Choroid plexus epithelial cell (primary cell): ENCODE measurements around the gene CBFB.

Experiments used
- DNase-seq: peaks from one replicate; pipeline ENCODE4 v3.0.0-alpha.2; 2010; ENCODE audit warnings: low read depth
- H3K4me3 ChIP-seq: 2 replicates; pipeline ENCODE4 v1.5.1; 2011; ENCODE audit warnings: low read depth, mild to moderate bottlenecking, control low read depth, low read length, moderate library complexity
- TF ChIP-seq, protein P1 (sequence below): conservative IDR thresholded peaks from 2 replicates; pipeline ENCODE4 v1.5.1; 2011; ENCODE audit warnings: low read depth, mild to moderate bottlenecking, control low read depth, inconsistent platforms, low read length, moderate library complexity

Gene CBFB

DNA sequence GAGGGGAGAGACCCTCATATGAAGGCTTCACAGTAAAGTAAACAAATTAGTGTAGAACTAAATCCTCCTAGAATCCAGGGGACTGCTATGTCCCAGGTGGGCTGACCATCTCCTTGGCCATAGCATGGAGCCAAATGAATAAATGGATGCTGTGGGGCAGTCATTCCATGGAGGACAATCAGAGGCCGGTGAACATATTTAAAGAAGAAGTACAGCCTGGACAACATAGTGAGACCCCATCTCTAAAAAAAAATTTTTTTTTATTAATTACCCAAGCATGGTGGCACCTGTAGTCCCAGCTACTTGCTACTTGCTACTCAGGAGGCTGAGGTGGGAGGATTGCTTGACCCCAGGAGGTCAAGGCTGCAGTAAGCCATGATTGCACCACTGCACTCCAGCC, 5.3 kb upstream of the CBFB start:
- TF ChIP-seq, protein P1, sequence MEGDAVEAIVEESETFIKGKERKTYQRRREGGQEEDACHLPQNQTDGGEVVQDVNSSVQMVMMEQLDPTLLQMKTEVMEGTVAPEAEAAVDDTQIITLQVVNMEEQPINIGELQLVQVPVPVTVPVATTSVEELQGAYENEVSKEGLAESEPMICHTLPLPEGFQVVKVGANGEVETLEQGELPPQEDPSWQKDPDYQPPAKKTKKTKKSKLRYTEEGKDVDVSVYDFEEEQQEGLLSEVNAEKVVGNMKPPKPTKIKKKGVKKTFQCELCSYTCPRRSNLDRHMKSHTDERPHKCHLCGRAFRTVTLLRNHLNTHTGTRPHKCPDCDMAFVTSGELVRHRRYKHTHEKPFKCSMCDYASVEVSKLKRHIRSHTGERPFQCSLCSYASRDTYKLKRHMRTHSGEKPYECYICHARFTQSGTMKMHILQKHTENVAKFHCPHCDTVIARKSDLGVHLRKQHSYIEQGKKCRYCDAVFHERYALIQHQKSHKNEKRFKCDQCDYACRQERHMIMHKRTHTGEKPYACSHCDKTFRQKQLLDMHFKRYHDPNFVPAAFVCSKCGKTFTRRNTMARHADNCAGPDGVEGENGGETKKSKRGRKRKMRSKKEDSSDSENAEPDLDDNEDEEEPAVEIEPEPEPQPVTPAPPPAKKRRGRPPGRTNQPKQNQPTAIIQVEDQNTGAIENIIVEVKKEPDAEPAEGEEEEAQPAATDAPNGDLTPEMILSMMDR: no peak
- DNase-seq: no peak
- H3K4me3 ChIP-seq: no peak overlapping the region

DNA sequence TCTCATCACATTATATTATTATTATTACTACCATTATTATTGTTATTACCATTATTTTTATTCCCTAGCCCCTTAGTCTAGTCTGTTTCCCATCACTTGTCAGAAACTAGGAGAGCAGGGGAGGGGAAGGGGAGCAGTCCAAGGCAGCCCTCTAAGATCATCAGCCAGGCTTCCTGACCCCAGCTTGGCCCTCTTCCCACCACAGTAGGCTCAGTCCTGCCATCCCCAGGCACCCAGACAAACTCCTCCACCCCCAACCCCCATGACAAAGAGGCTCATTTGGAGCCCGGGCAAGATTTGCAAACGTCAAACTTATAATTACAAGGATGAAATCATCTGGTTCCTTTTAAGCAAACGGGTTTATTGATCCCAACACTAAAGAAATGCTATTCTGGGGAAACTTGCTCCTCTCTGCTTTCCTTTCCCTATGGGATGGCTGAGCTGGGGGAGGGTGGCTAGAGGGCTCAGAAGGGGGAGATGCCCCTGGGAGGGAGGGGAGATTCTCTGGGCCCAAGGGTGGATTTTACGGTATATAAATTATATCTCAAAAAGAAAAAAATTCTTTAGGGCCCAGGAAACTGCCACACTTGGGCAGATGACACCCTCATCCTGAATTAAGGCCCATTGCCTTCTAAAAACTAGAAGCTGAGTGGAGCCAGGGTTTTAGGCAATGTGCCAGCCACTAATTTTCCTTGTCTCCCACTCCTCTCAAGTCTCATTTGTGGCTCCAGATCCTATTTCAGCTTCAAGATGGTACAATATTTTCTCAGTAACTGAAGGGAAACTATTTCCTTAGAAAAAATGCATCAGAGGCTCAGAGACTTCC, 4.4 kb upstream of the CBFB start:
- TF ChIP-seq, protein P1: no peak
- H3K4me3 ChIP-seq: no peak overlapping the region
- DNase-seq: no peak

DNA sequence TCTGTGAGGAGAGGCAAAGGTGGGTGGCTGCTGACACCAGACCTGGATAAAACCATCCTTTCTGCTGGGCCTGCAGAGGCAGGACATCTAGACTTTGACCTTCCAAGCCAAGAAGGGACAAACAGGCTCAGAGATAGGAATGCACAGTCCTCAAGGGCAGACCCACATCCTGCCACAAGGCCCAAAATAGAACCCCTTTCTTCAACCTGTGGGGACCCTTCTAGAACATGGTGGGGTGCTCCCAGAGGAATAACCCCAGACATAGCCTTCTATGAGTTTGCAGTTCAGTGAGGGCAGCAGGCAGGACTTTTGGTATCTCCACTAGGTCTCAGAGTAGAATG, 3.8 kb upstream of the CBFB start:
- no peak overlapping the region for H3K4me3 ChIP-seq
- DNase-seq: no peak
- TF ChIP-seq, protein P1: no peak

DNA sequence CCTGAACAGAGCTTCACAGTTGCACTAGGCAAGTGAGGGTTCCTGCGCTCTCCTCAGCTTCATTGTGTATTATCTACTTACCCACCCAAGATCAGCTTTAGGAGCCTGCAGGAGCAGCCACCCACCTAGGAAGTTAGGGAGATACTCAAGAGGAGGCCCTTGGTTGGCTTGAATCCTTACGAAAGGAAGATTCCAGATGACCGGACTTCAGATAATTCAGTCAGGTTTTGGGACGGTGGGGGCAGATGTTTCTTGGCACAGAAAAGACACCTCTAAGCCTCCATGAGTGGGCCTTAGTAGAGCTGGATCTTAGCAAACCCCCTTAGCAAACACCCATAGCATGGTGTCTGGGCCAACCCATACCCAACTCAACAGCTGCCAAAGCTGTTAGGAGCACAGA, 2.4 kb upstream of the CBFB start:
- TF ChIP-seq, protein P1: no peak
- DNase-seq: no peak

DNA sequence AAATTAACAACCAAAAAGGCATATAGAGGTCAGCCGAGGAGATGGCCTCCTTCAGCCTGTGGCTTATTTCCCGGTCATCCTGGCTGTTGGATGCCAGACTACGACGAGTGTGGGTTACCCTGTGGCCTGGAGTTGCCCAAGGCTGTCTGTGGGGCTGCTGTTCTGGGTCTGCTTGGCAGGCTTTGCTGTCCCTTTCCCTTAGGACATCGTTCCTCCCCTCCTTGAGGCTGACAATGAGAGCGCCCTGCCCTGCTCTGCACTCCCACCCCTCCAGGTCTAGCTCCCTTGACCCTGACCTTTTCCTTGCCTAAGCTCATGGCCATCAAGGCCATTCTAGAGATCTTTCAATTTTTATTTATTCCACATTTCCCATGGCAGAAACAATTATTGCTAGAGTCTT, 1.9 kb upstream of the CBFB start:
- TF ChIP-seq, protein P1: no peak
- H3K4me3 ChIP-seq: no peak overlapping the region
- DNase-seq: no peak

More for the DNA sequence above, 2.4 kb upstream of the CBFB start:
- H3K4me3 ChIP-seq: no peak overlapping the region

DNA sequence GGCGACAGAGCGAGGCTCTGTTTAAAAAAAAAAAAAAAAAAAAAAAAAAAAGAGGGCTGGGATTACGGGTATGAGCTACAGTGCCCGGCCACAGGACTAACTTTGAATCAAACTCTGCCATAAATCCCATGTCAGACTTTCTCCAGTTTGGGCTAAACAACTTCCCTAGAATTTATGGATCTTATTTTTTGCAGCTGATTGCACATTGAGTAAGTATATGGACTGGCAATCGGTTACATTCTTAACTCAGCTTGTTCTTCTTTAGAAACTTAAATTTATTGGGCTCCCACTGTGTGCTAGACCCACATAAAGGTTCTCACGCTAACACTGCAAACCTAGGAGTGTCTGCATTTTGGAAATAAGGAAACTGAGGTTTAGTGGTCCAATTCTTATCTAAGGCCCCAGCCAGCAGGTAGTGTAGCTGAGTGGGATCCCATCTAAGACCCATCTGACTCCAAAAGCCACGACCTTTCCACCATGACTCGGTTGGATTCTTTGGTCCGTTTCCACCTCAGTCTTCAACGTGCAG, 718 bp upstream of the CBFB start:
- peak overlapping the region; percentile 74 for H3K4me3 ChIP-seq
- TF ChIP-seq, protein P1: no peak
- no peak for DNase-seq
